ENCODE results near the gene DCD.

DNA sequence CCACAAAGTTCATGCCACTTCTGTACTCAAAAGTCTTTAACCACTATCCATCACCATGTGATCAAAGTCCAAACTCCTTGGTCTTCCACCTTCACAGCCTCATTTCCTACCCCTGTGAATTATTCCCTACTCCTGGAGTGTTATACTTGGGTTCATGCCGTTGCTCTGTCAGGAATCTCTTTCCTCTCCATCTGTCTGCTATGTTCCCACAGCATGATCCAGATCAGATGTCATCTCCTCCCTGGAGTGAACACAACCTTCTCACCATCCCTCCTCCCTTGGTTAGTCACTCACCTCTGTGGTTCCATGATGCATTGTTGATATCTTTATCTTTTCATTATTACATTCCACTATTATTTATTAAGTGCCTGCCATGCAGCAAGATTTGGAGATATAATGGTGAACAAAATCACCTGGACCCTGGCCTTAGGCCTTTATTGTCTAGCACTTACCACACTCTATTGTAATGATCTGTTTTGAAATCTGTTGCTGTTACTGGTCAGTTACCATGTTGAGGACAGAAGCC, 35.9 kb downstream of the DCD start:
- TF ChIP-seq, protein P1, sequence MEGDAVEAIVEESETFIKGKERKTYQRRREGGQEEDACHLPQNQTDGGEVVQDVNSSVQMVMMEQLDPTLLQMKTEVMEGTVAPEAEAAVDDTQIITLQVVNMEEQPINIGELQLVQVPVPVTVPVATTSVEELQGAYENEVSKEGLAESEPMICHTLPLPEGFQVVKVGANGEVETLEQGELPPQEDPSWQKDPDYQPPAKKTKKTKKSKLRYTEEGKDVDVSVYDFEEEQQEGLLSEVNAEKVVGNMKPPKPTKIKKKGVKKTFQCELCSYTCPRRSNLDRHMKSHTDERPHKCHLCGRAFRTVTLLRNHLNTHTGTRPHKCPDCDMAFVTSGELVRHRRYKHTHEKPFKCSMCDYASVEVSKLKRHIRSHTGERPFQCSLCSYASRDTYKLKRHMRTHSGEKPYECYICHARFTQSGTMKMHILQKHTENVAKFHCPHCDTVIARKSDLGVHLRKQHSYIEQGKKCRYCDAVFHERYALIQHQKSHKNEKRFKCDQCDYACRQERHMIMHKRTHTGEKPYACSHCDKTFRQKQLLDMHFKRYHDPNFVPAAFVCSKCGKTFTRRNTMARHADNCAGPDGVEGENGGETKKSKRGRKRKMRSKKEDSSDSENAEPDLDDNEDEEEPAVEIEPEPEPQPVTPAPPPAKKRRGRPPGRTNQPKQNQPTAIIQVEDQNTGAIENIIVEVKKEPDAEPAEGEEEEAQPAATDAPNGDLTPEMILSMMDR (IDR thresholded peaks at IDR 0.05; ENCODE audit: insufficient read depth, low read length), result no peak
- no peak for TF ChIP-seq POLR2AphosphoS5 (IDR thresholded peaks at IDR 0.05; ENCODE audit: low read depth)
- TF ChIP-seq SPI1 (IDR thresholded peaks at IDR 0.05; ENCODE audit: borderline replicate concordance, low read depth), result no peak
- TF ChIP-seq, protein P2, sequence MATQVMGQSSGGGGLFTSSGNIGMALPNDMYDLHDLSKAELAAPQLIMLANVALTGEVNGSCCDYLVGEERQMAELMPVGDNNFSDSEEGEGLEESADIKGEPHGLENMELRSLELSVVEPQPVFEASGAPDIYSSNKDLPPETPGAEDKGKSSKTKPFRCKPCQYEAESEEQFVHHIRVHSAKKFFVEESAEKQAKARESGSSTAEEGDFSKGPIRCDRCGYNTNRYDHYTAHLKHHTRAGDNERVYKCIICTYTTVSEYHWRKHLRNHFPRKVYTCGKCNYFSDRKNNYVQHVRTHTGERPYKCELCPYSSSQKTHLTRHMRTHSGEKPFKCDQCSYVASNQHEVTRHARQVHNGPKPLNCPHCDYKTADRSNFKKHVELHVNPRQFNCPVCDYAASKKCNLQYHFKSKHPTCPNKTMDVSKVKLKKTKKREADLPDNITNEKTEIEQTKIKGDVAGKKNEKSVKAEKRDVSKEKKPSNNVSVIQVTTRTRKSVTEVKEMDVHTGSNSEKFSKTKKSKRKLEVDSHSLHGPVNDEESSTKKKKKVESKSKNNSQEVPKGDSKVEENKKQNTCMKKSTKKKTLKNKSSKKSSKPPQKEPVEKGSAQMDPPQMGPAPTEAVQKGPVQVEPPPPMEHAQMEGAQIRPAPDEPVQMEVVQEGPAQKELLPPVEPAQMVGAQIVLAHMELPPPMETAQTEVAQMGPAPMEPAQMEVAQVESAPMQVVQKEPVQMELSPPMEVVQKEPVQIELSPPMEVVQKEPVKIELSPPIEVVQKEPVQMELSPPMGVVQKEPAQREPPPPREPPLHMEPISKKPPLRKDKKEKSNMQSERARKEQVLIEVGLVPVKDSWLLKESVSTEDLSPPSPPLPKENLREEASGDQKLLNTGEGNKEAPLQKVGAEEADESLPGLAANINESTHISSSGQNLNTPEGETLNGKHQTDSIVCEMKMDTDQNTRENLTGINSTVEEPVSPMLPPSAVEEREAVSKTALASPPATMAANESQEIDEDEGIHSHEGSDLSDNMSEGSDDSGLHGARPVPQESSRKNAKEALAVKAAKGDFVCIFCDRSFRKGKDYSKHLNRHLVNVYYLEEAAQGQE (IDR thresholded peaks at IDR 0.05; ENCODE audit: insufficient replicate concordance, low read depth), result no peak
- no peak for TF ChIP-seq GABPA (IDR thresholded peaks at IDR 0.05; ENCODE audit: low read depth)

Data from HL-60 (cell line).